RWPE2 (cell line): ENCODE results near the gene RAB36.

Experiments
- ATAC-seq: fragments of 200-7000 bp; cut with Tn5 transposase; 3 replicates; pipeline ENCODE4 v1.9.1; 2021; ENCODE audit warnings: low read depth
- DNase-seq: peaks from one replicate; pipeline ENCODE4 v3.0.0-alpha.2; 2020; ENCODE audit warnings: low spot score
- H3K27ac ChIP-seq: fragments of 450-650 bp; 2 replicates; pipeline ENCODE4 v1.5.1; 2017; ENCODE audit warnings: mild to moderate bottlenecking; ENCODE audit not compliant: poor library complexity, severe bottlenecking
- H3K27me3 ChIP-seq: fragments of 250-450 bp; sonication (Bioruptor Pico); 2 replicates; pipeline ENCODE4 v1.5.1; 2021; ENCODE audit warnings: mild to moderate bottlenecking, moderate library complexity; ENCODE audit not compliant: insufficient read depth, poor library complexity, severe bottlenecking
- H3K36me3 ChIP-seq: fragments of 250-450 bp; sonication (Bioruptor Pico); 2 replicates; pipeline ENCODE4 v1.5.1; 2020; ENCODE audit warnings: low read depth, mild to moderate bottlenecking, moderate library complexity
- H3K4me1 ChIP-seq: fragments of 250-450 bp; sonication (Bioruptor Pico); 2 replicates; pipeline ENCODE4 v1.5.1; 2021; ENCODE audit warnings: mild to moderate bottlenecking, moderate library complexity; ENCODE audit not compliant: insufficient read depth, poor library complexity, severe bottlenecking
- H3K4me3 ChIP-seq: fragments of 250-450 bp; sonication (Bioruptor Pico); 2 replicates; pipeline ENCODE4 v1.5.1; 2021; ENCODE audit warnings: mild to moderate bottlenecking, moderate library complexity; ENCODE audit not compliant: severe bottlenecking
- H3K9me3 ChIP-seq: fragments of 250-450 bp; sonication (Bioruptor Pico); 2 replicates; pipeline ENCODE4 v1.5.1; 2021; ENCODE audit warnings: mild to moderate bottlenecking, moderate library complexity; ENCODE audit not compliant: severe bottlenecking
- TF ChIP-seq, protein P1 (sequence below): fragments of 450-650 bp; IDR thresholded peaks from one replicate; pipeline ENCODE4 v1.5.1; 2017; ENCODE audit warnings: mild to moderate bottlenecking, moderate library complexity; ENCODE audit not compliant: poor library complexity, severe bottlenecking

RAB36 gene

DNA sequence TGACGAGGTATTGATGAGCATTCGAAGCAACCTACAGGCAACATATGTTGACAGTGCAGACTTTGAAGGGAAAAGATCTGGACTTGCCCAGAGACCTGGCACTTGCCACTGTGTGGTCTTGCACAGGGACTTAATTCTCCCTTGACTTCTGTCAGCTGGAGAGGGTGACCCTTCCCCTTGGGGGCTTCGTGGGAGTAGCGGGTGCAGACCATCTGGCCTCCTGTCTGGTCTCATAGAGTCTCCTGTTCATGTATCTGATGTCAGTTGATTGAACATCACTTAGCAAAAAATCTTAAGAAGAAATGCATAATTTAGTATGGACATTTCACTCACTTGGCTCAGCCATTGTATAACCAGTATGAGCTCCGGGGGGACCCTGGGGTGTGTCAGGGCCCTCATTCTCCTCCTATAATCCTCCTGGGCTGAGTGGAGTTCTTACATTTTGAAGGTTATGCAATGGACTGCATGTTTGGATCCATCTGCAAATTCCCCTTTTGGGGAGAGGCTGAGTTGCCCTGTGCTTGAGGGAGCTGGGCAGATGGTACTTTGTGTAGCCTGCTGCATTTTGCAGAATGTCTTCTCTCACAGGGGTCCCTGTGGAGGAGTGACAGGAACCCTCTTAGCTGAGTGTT lies 48.0 kb downstream of the RAB36 start:
- H3K36me3 ChIP-seq: peaks cover 29% of the 10 kb centered on the region
- H3K27ac ChIP-seq: peak overlapping the region; percentile 27
- H3K4me3 ChIP-seq: no peak overlapping the region
- TF ChIP-seq, protein P1, sequence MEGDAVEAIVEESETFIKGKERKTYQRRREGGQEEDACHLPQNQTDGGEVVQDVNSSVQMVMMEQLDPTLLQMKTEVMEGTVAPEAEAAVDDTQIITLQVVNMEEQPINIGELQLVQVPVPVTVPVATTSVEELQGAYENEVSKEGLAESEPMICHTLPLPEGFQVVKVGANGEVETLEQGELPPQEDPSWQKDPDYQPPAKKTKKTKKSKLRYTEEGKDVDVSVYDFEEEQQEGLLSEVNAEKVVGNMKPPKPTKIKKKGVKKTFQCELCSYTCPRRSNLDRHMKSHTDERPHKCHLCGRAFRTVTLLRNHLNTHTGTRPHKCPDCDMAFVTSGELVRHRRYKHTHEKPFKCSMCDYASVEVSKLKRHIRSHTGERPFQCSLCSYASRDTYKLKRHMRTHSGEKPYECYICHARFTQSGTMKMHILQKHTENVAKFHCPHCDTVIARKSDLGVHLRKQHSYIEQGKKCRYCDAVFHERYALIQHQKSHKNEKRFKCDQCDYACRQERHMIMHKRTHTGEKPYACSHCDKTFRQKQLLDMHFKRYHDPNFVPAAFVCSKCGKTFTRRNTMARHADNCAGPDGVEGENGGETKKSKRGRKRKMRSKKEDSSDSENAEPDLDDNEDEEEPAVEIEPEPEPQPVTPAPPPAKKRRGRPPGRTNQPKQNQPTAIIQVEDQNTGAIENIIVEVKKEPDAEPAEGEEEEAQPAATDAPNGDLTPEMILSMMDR: no peak
- ATAC-seq: peak; percentile 41; the same call in 1 of the 3 replicates
- no peak for DNase-seq
- peaks cover 11% of the 10 kb centered on the region for H3K4me1 ChIP-seq
- peaks cover 20% of the 10 kb centered on the region for H3K9me3 ChIP-seq
- H3K27me3 ChIP-seq: no peaks in the 10 kb centered on the region

DNA sequence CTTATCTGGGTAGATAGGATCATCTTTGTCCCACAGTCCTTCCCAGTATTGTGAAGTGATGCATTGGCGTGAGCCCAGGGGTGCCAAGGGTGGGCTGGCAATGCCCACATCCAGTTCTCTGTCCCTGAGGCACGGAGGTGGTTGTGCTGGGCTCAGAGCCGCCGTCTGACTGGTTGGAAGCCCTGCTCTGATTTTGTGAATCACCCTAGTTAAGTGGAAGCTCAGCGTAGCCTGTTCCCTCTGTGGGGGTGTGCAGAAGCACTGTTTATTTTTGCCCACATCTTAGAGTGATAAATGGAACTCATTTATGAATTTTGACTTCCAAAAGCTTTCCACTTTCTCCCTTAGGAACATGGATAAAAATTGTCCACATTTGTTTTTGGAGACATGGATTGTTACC lies 48.6 kb downstream of the RAB36 start:
- ATAC-seq (peak; percentile 61; the same call in 2 of the 3 replicates), DNase-seq (no peak)
- peak overlapping the region; percentile 27 for H3K27ac ChIP-seq
- TF ChIP-seq, protein P1: no peak
- peaks cover 27% of the 10 kb centered on the region for H3K36me3 ChIP-seq
- peaks cover 21% of the 10 kb centered on the region for H3K9me3 ChIP-seq
- no peak overlapping the region for H3K4me3 ChIP-seq
- H3K27me3 ChIP-seq: no peaks in the 10 kb centered on the region
- H3K4me1 ChIP-seq: peaks cover 11% of the 10 kb centered on the region

DNA sequence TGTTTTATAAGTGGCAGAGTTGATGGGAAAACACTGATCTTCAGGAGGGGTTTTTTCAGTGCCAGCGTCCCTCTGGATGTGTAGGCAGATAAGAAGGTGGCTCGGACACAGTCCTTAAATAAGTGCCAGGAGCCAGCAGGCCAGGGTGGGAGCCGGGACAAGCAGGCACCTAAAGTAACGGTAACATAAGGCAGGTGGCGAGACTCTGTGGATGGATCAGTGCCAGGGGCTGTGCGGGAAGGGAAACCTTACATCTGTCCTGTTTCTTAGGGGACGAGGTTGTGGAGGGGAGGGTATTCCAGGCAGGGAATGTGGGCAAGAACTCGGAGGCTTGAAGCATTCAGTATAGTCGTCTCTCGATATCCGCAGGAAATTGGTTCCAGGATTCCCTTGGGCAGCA lies 50.9 kb downstream of the RAB36 start:
- peaks cover 11% of the 10 kb centered on the region for H3K4me1 ChIP-seq
- H3K27ac ChIP-seq: no peak overlapping the region
- H3K9me3 ChIP-seq: peaks cover 19% of the 10 kb centered on the region
- ATAC-seq (no peak), DNase-seq (no peak)
- H3K36me3 ChIP-seq: peaks cover 30% of the 10 kb centered on the region
- no peak overlapping the region for H3K4me3 ChIP-seq
- no peaks in the 10 kb centered on the region for H3K27me3 ChIP-seq
- TF ChIP-seq, protein P1: no peak

DNA sequence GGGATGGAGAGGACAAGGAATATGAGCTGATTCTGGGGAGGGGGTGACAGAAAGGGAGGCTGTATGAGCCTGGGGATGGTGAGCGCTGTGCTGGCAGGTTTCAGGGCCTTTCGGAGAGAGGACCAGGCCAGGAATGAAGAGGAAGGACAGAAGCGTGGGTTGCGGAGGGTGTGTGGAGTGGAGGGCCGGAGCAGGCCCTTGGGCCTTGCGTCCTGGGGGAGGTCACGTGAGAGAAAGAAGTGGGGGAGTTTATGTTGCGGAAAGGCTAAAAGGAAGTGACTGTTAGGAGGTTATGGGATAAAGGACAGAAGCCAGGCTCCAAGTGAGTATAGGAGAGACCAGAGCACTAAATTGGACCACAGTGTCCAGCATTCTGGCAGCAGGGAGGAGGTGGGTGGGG lies 52.6 kb downstream of the RAB36 start:
- H3K36me3 ChIP-seq: peaks cover 36% of the 10 kb centered on the region
- TF ChIP-seq, protein P1: no peak
- H3K4me3 ChIP-seq: no peak overlapping the region

DNA sequence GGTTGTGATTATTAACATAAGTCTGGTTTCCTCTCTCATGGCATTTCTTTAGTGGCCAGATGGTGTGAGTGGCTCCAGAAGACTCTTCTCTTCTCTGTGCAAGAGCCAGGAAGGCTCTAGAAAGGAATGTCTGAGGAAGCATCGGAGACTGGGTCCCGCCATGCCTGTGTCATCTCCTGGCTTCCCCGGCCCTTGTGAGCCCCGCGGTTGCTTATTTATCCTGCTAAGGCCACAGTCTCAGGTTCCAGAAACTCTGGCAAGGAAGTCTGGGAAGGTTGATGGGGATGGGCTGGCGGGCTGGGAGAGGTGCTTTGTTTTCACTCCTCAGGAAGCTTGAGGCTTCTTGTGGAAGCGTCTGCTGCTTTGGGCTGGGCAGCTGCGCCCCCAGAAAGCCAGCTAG lies 53.9 kb downstream of the RAB36 start:
- peaks cover 21% of the 10 kb centered on the region for H3K9me3 ChIP-seq
- no peaks in the 10 kb centered on the region for H3K27me3 ChIP-seq
- peaks cover 1% of the 10 kb centered on the region for H3K4me1 ChIP-seq
- ATAC-seq (no peak), DNase-seq (no peak)
- H3K36me3 ChIP-seq: peaks cover 50% of the 10 kb centered on the region
- H3K27ac ChIP-seq: peak overlapping the region; percentile 31
- H3K4me3 ChIP-seq: no peak overlapping the region
- TF ChIP-seq, protein P1: no peak

More for the DNA sequence above, 52.6 kb downstream of the RAB36 start:
- H3K27me3 ChIP-seq: no peaks in the 10 kb centered on the region
- peaks cover 25% of the 10 kb centered on the region for H3K9me3 ChIP-seq
- H3K27ac ChIP-seq: no peak overlapping the region
- DNase-seq (no peak), ATAC-seq (no peak)
- peaks cover 11% of the 10 kb centered on the region for H3K4me1 ChIP-seq
